ENCODE results near the gene BEST2.

Gene BEST2

GRCh38 chr19:12733369-12734214 lies 18.0 kb upstream of the BEST2 start:
- H3K4me3 ChIP-seq (ENCODE audit: low read depth, low read length): peak overlapping the region; percentile 99
- TF ChIP-seq, protein P1, sequence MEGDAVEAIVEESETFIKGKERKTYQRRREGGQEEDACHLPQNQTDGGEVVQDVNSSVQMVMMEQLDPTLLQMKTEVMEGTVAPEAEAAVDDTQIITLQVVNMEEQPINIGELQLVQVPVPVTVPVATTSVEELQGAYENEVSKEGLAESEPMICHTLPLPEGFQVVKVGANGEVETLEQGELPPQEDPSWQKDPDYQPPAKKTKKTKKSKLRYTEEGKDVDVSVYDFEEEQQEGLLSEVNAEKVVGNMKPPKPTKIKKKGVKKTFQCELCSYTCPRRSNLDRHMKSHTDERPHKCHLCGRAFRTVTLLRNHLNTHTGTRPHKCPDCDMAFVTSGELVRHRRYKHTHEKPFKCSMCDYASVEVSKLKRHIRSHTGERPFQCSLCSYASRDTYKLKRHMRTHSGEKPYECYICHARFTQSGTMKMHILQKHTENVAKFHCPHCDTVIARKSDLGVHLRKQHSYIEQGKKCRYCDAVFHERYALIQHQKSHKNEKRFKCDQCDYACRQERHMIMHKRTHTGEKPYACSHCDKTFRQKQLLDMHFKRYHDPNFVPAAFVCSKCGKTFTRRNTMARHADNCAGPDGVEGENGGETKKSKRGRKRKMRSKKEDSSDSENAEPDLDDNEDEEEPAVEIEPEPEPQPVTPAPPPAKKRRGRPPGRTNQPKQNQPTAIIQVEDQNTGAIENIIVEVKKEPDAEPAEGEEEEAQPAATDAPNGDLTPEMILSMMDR (IDR thresholded peaks at IDR 0.05; ENCODE audit: borderline replicate concordance, insufficient read depth, low read depth, low read length): peak; percentile 61

DNA sequence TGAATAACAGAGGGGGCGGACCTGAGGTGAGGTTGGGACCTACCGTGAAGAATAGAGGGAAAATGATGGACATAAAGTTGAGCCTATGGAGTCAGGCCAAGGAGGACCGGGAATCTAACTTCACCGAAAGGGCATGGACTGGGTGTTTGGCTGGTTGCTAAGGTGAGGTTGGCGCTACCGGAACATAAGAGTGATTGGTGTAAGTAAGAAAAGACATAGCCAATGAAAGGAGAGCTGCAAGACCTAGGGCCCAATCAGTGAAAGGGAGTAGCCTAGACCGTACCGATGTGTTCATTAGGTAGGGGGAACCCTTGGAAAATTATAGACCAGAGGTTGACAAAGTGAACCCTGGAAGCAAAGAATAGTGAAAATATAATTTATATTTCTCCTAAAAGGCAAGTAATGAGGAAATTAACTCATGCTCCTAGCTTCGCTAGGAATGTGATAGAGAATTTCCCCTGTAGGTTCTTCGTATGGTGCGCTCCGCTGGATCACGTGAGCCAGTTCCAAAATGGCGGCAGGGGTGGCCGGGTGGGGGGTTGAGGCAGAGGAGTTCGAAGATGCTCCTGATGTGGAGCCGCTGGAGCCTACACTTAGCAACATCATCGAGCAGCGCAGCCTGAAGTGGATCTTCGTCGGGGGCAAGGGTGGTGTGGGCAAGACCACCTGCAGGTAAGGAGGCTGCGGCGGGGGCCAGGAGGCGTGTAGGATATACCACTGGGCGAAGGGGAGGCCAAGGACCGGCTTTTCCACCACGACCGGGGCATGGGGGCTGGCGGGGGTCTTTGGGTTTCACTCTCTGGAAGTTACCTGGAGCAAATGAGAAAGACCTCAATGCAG lies 14.4 kb upstream of the BEST2 start, which contains the start of gene GET3:
Gene GET3, plus strand, starts transcription at position 503 of the 840 bp plus-strand sequence. Its CDS starts 9 bp downstream, at position 512.
- peak within 1 kb of the TSS; percentile 97 for H3K4me3 ChIP-seq (ENCODE audit: low read depth, low read length)

DNA sequence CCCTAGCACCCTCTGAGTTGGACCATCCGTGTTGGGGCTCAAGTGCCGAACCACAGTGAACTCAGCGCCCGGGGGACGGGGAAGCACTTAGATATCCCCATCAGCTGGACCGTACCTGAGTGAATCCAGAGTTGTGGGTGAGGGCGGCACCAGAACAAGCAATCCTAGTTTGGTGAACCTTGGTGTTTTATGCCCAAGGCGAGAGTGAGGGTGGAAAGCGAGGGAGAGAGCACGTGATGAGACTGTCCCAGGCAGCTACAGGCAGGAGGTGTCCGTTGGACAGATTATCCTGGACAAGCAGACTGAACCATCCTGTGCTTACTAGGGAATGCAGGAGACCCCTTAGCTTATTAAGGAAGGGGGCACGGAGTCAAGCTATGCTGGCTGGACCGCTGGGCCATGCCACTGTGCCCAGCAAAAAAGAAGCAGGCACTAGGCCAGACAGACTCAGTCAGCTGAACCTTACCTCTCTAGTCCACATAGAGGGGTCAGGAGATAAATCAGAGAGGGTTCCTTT lies 13.7 kb upstream of the BEST2 start:
- H3K4me3 ChIP-seq (ENCODE audit: low read depth, low read length): peak overlapping the region; percentile 97
- TF ChIP-seq, protein P1 (IDR thresholded peaks at IDR 0.05; ENCODE audit: borderline replicate concordance, insufficient read depth, low read depth, low read length): no peak

More for the DNA sequence above, 14.4 kb upstream of the BEST2 start, which contains the start of gene GET3:
- TF ChIP-seq, protein P1 (IDR thresholded peaks at IDR 0.05; ENCODE audit: borderline replicate concordance, insufficient read depth, low read depth, low read length): no peak

GRCh38 chr19:12745166-12745897 lies 6.3 kb upstream of the BEST2 start:
- no peak overlapping the region for H3K4me3 ChIP-seq (ENCODE audit: low read depth, low read length)
- TF ChIP-seq, protein P1 (IDR thresholded peaks at IDR 0.05; ENCODE audit: borderline replicate concordance, insufficient read depth, low read depth, low read length): no peak

- TF ChIP-seq, protein P1 (IDR thresholded peaks at IDR 0.05; ENCODE audit: borderline replicate concordance, insufficient read depth, low read depth, low read length): no peak
- no peak overlapping the region for H3K4me3 ChIP-seq (ENCODE audit: low read depth, low read length)
These were observed 3.1 kb upstream of the BEST2 start for GRCh38 chr19:12748489-12748888.

DNA sequence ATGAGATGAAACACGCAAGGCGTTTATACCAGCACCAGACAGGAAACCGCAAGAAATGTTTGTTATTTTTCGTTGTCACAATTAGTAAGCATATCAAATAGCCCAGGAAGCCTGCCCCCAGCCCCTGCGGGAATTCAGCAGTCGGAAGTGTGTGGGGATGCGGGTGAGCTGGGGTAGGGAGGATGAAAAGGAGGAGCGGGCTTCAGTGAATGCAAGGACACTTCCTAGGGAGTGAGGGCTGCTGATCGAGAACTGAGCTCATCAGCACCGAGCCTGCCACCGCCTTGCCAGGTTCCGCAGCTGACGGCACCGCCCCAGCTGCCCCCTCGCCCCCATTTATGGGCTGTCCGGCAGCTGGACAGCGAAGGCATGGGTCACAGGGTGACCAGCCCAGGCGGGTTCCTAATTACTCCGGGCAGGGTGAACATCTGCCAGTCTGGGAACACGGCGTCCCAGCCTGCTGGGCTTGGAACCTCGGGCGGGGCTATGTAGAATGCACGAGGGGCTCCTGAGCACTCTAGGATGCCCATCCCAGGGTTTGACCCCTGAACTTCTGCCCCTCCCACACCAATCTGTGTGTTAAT lies 1.6 kb upstream of the BEST2 start:
- H3K4me3 ChIP-seq (ENCODE audit: low read depth, low read length): no peak overlapping the region
- TF ChIP-seq, protein P1 (IDR thresholded peaks at IDR 0.05; ENCODE audit: borderline replicate concordance, insufficient read depth, low read depth, low read length): no peak

Measured in GM12875 (cell line).